RWPE1 (cell line): ENCODE data around the gene ZNF470.

ENCODE experiments used
- CTCF ChIA-PET: fragments of 350-600 bp; sonication (Branson Sonifier 250); formaldehyde crosslinking; extraction: SDS; loops from one replicate; lab custom pipeline; 2021; lab: Yijun Ruan, JAX
- POLR2A ChIA-PET: fragments of 400-600 bp; formaldehyde crosslinking; extraction: SDS; loops from one replicate; lab custom pipeline; 2020; ENCODE audit warnings: antibody characterized with exemption; ENCODE audit not compliant: low non-redundant PET; lab: Yijun Ruan, JAX
- DNase-seq: peaks from one replicate; pipeline ENCODE4 v3.0.0; 2012; ENCODE audit warnings: low spot score
- H3K27ac ChIP-seq: fragments of 450-650 bp; 2 replicates; pipeline ENCODE4 v1.5.1; 2017
- TF ChIP-seq, protein P1 (sequence below): fragments of 450-650 bp; conservative IDR thresholded peaks from 2 replicates; pipeline ENCODE4 v1.5.1; 2017; ENCODE audit warnings: low read depth, mild to moderate bottlenecking

ZNF470 gene

GRCh38 chr19:56617531-56617930, 50.3 kb downstream of the ZNF470 start:
- no peak for DNase-seq
- H3K27ac ChIP-seq = no peak overlapping the region
- TF ChIP-seq, protein P1, sequence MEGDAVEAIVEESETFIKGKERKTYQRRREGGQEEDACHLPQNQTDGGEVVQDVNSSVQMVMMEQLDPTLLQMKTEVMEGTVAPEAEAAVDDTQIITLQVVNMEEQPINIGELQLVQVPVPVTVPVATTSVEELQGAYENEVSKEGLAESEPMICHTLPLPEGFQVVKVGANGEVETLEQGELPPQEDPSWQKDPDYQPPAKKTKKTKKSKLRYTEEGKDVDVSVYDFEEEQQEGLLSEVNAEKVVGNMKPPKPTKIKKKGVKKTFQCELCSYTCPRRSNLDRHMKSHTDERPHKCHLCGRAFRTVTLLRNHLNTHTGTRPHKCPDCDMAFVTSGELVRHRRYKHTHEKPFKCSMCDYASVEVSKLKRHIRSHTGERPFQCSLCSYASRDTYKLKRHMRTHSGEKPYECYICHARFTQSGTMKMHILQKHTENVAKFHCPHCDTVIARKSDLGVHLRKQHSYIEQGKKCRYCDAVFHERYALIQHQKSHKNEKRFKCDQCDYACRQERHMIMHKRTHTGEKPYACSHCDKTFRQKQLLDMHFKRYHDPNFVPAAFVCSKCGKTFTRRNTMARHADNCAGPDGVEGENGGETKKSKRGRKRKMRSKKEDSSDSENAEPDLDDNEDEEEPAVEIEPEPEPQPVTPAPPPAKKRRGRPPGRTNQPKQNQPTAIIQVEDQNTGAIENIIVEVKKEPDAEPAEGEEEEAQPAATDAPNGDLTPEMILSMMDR = no peak
- ChIA-PET CTCF (no interaction called here), POLR2A (no interaction called here)

GRCh38 chr19:56619121-56619520, 51.9 kb downstream of the ZNF470 start:
- POLR2A ChIA-PET = interaction anchor here (0.5 kb wide), 1 partner anchor 24 kb away, joined by 3 read pairs; the partner anchor contains the start of gene ZNF71
- TF ChIP-seq, protein P1 = no peak
- CTCF ChIA-PET = no interaction called here

DNA sequence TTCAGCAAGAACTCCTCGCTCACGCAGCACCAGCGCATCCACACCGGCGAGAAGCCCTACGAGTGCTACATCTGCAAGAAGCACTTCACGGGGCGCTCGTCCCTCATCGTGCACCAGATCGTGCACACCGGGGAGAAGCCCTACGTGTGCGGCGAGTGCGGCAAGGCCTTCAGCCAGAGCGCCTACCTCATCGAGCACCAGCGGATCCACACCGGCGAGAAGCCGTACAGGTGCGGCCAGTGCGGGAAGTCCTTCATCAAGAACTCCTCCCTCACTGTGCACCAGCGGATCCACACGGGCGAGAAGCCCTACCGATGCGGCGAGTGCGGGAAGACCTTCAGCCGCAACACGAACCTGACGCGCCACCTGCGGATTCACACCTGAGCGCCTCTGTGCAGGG, 55.1 kb downstream of the ZNF470 start:
- CTCF ChIA-PET = no interaction called here
- TF ChIP-seq, protein P1 = no peak
- H3K27ac ChIP-seq = no peak overlapping the region
- POLR2A ChIA-PET = no interaction called here
- DNase-seq = no peak

More at GRCh38 chr19:56619121-56619520, 51.9 kb downstream of the ZNF470 start:
- H3K27ac ChIP-seq = no peak overlapping the region
- DNase-seq = no peak

DNA sequence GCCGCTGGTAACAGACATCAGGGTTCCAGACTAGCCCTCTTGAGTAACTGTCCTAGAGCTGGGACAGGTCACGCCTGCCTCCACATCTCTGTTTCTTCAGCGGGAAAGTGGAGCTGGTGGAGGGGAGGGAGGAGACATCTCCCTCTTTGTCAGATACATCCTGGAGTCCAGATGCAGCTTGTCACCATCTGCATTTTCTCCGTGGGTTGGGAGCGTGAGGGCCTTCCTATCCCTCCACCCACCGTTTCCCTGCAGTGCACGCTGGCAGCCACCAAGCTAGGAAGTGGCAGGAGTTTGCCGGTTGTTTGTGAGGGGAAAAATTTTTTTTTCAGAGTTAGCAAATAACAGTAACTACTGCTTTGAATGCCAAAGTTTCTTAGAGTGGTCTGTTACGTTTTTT, 55.7 kb downstream of the ZNF470 start:
- POLR2A ChIA-PET = no interaction called here
- H3K27ac ChIP-seq = no peak overlapping the region
- DNase-seq = no peak
- CTCF ChIA-PET = no interaction called here
- TF ChIP-seq, protein P1 = no peak

GRCh38 chr19:56625708-56626107, 58.4 kb downstream of the ZNF470 start:
- TF ChIP-seq, protein P1 = no peak
- CTCF ChIA-PET = no interaction called here
- POLR2A ChIA-PET = no interaction called here
- no peak overlapping the region for H3K27ac ChIP-seq
- DNase-seq = no peak

GRCh38 chr19:56633021-56633420, 65.8 kb downstream of the ZNF470 start:
- CTCF ChIA-PET = interaction anchor here (0.6 kb wide), 1 partner anchor 159 kb away, joined by 3 read pairs; no protein-coding TSS in a partner anchor
- POLR2A ChIA-PET = no interaction called here
- DNase-seq = no peak
- TF ChIP-seq, protein P1 = no peak
- no peak overlapping the region for H3K27ac ChIP-seq
